GM18517 (cell line): ENCODE data around the gene C7.

Source experiments
- ATAC-seq: cut with Tn5 transposase; IDR thresholded peaks from one replicate; pipeline ENCODE4 v1.9.1; 2021; ENCODE audit warnings: mild to moderate bottlenecking, moderate library complexity; ENCODE audit not compliant: unreplicated experiment

C7 gene

DNA sequence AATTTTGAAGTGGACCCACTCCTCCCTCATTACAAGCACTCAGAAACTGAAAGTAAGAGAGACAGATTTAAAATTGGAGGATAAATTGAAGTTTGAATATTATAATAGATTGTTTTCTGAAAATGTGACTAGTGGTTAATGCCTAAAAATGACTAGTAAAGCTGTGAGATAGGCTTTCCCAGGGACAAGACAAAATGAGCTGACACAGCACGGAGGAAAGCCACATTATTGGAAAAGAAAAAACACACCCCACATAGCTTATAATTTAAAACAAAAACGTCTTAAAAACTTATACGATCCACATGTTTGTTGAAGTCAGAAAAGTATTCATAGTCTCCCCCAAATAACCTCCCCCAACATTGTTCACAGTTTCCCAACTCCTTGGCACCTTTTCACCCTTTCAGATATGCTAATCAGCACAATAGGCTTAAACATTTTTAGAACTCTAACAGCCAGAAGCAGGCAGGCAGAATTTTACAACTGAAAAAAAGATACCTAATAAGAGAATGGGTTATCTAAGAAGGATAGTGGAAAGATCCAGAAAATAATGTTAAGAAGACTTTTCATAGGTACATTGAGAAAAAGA is 6.1 kb downstream of the C7 start:
- ATAC-seq = no peak

DNA sequence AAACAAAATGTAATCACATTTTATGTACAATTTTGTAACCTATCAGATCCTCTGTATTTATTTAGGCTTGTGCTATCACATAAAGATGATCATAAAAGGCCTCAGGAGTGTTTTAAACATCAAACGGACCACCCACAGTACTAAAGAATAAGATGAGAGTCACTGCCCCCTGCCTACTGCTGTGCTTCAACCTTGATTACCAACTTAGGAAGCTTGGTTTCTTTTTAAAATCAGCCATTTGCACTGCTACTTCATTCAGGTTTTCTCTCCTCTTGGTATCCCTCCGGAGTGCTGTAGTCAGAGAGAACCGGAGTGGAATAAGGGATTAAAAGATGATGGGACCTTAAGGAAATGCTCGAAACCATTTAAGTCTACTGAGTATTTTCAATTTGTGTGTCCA is 6.9 kb downstream of the C7 start:
- ATAC-seq = no peak

DNA sequence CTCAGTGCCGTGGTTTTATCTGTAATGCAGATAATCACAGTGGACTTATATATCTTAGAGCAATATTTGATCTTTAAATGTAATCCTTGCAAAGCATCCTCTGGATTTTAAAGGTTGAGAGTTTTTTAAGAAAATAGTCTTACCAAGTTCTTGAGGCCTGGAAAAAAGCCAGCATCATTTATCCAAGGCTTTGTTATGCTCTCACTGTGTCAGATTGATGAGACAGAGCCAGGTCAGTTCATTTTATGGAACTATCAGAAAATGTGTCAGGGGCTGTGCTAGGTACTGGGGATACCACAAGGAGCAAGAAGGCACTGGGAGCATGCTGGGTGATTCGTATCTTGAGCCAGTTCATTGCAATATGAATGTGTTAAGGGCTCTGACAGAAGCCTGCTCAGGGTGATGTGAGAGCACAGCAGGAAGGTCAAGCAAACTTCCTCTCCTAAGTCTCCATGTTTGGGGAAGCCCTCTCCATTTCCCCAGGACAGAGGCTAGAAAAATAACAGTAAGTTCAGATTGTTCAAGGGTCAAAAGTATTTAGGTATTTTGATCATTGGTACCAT is 19.7 kb downstream of the C7 start:
- ATAC-seq = no peak

DNA sequence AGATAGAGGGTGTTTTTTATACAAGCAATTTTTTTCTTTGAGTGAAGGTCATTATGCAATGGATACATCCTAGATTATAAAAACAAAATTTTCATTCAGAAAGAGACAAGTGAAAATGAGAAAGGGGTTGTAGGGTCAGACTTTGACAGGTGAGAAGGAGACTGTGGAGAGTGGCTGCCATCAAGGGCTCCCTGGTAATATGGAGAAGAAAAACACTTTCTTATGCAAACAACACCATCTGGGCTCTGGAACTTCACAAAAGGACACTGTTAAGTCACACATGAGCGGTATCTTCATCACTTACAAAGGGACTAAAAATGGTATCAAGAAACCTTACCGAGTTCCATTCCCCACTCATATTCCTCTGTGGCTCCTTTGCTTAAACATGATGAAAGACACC is 23.5 kb downstream of the C7 start:
- no peak for ATAC-seq

DNA sequence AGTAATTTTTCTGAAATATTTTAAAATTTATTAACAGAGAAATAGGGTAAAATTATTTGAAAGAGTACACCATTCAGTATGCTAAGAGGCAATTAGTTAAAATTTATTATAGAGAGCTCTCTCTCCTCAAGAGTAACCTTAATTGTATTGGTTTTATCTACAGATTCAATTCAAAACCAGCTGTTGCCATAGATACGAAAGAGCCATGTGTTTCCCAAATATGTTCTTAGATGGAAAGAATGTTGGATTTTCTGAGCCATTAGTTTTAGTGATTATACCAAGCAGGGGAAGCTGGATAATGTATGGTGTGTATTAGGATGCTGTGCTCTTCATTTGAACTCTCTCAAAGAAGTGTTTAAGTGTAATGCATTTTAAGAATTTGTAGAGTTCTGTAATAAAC is 27.8 kb downstream of the C7 start:
- no peak for ATAC-seq

DNA sequence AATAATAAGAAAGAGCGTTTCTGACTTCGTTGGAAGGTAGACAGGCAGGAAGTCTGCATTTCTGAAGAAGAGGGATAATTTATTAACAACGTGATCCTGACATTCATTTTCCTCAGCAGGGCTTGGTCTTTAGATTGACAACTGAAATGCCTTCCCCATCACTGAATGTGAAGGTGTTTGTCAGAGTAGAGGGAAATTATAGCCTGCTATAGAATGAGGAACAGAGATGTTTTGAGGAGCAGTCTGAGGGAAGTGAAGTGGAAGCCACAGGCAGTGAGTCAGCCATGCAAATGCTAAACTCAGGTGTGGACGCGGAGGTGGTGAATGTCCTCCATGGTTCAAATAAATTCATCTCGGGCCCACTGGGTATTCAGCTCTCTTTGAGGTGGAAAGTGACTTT is 30.5 kb downstream of the C7 start:
- no peak for ATAC-seq

DNA sequence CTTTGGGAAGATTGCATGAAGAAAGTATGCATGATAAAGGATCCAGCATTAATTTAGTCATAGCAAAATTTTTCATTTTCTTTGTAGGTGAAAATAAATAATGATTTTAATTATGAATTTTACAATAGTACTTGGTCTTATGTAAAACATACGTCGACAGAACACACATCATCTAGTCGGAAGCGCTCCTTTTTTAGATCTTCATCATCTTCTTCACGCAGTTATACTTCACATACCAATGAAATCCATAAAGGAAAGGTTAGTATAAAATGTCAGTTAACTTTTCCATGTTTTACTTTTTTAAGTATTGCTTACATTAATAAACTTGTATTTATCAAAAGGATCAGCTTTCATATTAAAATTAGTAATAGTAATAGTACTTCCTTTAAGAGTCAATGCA is 35.8 kb downstream of the C7 start:
- no peak for ATAC-seq

DNA sequence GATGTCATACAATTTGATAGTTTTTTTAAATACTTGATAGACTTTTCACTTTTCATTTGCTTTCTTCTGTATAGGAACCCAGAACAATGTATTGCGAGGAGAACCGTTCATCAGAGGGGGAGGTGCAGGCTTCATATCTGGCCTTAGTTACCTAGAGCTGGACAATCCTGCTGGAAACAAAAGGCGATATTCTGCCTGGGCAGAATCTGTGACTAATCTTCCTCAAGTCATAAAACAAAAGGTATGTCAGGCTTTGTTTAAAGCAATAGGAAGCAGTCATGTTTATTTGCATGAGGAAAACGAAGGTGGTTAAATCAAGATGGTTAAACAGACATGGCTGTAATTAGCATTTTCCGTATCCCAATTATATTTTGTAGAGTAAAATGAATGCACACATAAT is 46.0 kb downstream of the C7 start:
- no peak for ATAC-seq

DNA sequence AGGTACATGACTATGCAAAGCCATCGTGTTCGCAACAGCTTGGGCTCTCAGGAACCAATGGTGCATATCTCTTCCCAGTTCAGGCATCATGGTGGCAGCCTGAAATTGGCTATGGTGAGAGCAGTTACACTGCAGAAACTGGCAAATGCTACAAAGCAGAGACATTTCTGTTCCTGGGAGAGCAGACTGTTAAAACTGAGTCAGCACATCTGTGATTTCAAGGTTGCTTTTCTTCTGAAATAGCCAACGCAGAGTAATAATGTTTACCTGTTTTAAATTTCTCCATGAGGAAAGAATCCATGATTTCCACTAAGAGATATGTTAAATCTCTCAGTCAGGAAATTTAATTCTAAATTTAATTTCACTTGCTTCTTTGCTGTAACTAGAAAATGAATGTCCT is 47.8 kb downstream of the C7 start:
- ATAC-seq = no peak

DNA sequence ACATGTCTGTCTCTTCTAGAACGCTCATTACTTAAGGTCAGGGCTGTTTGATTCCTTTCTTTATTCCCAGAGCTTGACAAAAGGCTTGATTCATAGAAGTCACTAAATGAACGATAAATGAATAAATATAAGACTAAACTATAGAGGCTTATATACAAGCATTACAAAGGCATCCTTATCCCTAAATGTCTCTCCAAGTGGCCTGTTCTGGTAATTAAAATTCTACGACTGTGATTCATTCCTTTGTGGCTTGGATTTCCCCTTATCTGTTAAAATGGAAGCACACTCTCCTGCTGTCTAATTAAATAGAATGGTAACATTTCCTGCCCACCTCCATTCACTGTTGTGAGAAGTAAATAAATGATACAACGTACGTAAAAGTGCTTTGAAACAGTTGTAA is 49.5 kb downstream of the C7 start:
- ATAC-seq = no peak

DNA sequence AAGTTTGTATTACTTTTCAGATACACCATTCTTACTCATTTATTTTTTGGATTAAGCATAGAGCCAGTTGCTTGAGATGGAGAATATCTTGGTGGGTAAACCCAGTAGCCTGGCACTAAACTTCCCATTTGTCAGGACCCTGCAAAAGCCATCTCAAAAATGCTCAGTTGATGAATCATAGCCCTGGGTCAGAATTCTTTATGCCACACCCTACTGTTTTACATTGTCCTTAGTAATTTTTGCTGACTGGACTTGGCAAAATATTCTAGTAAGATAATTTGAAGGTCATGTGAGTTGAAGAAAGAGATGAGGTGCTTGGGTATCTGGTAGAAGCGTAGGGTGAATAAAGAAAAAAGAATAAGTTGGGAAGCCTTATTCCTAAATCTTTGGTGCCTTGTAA is 50.7 kb downstream of the C7 start:
- ATAC-seq = no peak

DNA sequence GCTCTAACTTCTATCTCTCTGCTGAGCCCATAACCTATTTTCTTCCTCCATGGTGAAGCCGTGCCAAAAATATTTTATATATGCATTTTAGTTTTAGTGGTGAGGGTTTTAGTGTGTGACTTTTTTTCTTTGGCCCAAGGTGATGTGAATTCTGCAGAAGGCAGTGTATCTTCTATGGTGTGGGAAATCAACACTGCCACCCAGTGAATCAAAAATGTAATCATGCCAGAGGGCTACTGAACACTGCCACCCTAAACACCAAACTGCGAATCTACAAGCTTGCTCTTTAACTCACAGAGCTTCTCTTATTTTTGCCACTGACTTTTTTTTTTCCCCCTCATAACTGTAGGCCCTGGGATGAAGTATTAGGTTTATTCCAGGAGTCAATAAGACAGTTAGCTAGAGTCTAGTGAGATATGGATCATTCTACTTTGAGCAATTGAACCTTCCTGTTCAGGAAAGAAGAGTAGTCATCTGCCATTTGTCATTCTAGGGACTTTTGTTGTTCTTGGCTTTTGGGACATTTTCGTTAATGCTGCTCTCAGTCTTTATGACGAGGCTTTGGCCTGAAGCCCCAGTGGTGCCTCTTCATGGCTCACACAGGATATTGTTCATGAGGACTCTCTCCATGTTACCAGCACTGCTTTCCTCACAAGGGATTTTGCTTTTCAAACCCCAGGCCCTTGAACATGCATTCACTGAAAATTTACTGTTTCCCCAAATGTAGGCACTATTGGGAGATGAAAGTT is 53.1 kb downstream of the C7 start:
- ATAC-seq = no peak

DNA sequence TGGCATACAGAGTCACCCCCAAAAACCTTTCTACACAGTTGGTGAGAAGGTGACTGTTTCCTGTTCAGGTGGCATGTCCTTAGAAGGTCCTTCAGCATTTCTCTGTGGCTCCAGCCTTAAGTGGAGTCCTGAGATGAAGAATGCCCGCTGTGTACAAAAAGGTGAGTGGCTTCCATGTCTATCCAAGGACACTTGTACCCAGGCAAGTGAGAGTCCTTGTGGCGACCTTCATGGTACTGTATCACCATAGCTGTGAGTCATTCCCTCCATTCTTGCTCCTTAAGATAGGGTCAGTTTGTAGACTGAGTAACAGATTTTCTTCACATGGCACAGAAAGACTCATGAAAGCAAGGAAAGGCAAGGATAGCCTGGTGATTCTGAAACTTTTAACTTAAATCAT is 63.1 kb downstream of the C7 start:
- no peak for ATAC-seq

DNA sequence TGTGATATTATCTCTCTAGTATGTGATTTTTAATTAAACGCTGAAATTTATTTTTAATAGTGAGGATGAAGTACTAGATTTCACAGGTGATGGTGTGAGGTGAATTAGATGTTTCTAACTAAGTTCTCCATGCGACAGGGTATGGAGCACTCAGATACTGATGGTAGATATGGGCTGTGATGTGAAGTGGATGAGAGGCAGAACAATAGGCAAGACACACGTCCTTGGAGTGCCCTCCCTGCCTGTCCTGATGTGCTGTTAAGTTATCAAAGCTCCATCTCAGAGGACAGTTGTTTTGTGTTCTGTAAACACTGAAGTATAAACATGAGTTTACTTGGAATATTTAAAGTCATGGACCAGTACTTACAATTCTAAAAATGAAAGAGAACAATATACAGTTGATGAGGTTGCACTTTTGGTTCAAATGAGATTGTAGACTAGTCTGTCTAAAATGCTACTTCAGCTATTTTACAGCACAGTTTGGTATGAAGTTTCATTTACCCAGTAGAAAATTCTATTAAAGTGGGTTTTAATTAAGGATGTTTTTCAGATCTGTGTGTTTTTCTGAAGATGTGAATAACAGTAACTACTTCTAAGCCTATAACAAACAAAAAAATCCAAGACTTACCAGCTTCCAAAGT is 64.2 kb downstream of the C7 start:
- ATAC-seq = no peak

DNA sequence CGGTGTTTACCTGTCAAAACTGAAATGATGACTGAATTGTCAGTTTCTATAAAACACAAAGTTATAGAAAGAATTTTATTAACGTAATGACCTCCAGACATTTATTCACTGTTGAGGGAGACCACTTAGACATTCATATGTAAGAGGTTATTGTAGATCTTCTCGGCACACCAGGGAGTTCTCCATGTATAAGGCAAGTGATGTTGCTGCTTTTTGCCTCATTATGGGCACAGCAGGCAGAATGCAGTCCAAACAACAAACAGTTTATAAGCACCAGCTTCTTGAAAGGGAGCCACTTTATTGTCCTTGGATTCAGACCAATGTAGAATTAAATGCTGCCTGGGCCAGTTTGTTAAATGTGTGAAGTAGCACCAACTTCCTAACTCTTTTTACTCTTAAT is 66.7 kb downstream of the C7 start:
- no peak for ATAC-seq

DNA sequence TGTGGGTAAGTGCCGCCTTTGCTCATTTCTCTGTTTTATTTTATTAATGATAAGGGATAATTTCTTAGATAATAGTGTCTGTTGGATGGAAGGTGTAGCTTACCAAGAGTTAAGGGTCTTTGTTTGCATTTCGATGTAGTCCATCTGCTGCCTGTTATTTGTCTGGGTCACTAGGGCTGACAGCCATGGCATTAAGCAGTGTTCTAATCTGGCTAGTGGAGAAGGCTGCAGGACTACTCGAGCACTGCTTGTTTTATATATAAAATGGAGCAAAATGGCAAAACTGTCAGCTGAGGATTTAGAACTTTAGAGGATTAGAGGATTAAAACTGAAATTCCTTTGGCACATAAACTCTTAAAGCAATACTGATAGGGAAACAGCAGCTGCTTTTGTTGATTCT is 67.5 kb downstream of the C7 start:
- no peak for ATAC-seq

DNA sequence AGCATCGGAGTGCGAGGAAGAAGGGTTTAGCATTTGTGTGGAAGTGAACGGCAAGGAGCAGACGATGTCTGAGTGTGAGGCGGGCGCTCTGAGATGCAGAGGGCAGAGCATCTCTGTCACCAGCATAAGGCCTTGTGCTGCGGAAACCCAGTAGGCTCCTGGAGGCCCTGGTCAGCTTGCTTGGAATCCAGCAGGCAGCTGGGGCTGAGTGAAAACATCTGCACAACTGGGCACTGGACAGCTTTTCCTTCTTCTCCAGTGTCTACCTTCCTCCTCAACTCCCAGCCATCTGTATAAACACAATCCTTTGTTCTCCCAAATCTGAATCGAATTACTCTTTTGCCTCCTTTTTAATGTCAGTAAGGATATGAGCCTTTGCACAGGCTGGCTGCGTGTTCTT is 72.1 kb downstream of the C7 start:
- ATAC-seq = no peak

DNA sequence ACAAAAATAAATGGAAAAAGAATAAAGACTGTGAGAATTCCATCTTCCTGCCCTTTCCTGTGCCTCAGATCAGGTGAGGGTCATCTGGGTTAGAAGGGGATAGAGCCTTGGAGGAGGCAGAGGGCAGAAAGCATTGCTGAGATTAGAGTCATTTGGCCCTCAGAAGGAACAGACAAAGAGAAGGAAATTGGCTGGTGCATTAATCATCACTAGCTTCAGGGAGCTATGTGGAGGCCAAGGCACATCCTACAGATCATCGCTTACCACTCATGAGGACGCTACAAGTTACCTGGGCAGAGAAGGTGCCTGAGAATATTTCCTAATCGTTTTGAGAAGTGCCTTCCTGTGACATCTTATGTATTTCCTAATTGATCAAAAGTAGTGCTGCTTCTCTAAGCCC is 74.5 kb downstream of the C7 start:
- no peak for ATAC-seq

DNA sequence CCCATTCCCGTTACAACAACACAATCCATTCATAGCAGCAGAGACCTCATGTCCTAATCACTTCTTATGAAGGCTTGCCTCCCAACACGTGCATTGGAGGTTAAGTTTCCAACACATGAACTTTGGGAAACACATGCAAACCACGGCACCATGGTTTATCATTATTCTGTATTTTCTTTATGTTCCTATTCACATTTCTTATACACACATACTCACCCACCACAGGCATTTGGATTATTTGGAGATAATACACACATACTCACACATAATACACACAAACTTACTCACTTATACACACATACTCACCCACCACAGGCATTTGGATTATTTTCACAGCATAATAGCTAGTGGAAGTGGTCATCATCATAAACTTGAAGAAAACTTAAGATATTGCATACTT is 75.6 kb downstream of the C7 start:
- ATAC-seq = no peak

DNA sequence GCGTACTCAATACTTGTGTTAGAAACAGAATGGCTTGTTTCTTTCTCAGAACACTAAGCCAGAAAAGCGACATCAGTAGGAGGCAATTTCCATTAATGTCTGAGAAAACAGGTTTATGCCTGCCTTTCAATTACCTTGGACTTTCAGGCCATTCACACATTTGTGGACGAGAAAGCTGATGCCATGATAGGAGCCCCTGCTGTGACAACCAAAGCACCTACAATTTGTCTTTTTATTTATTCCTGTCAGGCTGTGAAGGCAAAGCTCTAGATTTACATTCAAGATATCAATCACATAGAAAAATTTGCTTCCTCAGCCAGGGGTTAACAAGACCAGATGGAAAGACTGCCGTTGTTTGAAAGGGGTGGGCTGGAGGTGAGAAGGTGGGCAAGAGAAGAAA is 76.2 kb downstream of the C7 start:
- ATAC-seq = no peak

DNA sequence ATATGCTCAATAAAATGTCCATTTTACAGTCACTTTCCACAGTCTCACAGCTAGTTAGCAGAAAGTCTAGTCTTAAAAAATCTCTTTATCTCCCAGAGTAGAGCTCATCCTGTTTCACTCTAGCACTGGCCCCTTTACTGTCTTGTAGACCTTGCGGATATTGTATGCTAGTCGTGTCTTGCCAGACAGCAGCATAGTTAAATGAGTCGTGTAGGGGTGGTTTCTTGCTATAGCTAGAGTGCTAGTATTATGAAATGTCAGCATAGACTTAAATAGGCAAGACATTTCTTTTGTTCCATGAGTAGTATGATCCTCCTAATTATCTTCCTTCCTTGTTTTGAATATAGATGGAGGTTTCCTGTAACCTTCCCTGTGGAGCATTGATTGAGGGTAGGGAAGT is 77.4 kb downstream of the C7 start:
- no peak for ATAC-seq

DNA sequence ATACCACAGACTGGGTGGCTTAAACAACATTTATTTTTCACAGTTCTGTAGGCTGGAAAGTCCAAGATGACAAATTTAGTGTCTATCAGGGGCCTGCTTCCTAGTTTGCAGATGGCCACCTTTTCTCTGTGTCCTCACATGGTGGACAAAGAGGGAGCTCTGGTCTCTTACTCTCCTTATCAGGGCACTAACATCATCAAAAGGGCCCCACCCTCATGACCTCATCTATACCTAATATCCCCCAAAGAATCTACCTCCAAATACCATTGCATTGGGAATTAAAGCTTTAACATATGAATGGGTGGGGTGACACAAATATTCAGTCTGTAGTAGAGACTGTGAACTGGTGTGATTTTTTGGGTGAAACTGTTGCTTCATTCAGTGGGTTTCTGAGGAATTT is 78.1 kb downstream of the C7 start:
- no peak for ATAC-seq
